Anterior cingulate cortex (tissue), 58 donors: ENCODE measurements around the gene IRS1.

Experiments used
- DNase-seq, 58 donors: peaks; one replicate each; lab custom pipeline; 2025; lab: John Stamatoyannopoulos, UW

Gene IRS1

GRCh38 chr2:226703514-226703913, 96.1 kb downstream of the IRS1 start:
- DNase-seq: no peak

GRCh38 chr2:226702376-226702775, 97.2 kb downstream of the IRS1 start:
- no peak for DNase-seq

- no peak for DNase-seq
Measured at GRCh38 chr2:226701052-226701451, 98.6 kb downstream of the IRS1 start.

- peak in 6 of 58 donors; percentile 0 to 15 (median 1) for DNase-seq
Measured at GRCh38 chr2:226699321-226699720, 100.3 kb downstream of the IRS1 start.

GRCh38 chr2:226698671-226699070, 100.9 kb downstream of the IRS1 start:
- DNase-seq: no peak

GRCh38 chr2:226694586-226695284, 104.9 kb downstream of the IRS1 start:
- no peak for DNase-seq

- DNase-seq: no peak
Measured at GRCh38 chr2:226694149-226694548, 105.5 kb downstream of the IRS1 start.

- DNase-seq: no peak
Measured at GRCh38 chr2:226693521-226693920, 106.1 kb downstream of the IRS1 start.

- DNase-seq: no peak
Measured at GRCh38 chr2:226692521-226693126, 107.0 kb downstream of the IRS1 start.

- DNase-seq: no peak
Measured at GRCh38 chr2:226691255-226691654, 108.4 kb downstream of the IRS1 start.

- DNase-seq: no peak
Measured at GRCh38 chr2:226690461-226691024, 109.1 kb downstream of the IRS1 start.

GRCh38 chr2:226687641-226688253, 111.9 kb downstream of the IRS1 start:
- no peak for DNase-seq

GRCh38 chr2:226684563-226684959, 115.1 kb downstream of the IRS1 start:
- no peak for DNase-seq

GRCh38 chr2:226683944-226684562, 115.6 kb downstream of the IRS1 start:
- no peak for DNase-seq

GRCh38 chr2:226683196-226683595, 116.4 kb downstream of the IRS1 start:
- no peak for DNase-seq
